ENCODE data around the gene BCO1.

DNA sequence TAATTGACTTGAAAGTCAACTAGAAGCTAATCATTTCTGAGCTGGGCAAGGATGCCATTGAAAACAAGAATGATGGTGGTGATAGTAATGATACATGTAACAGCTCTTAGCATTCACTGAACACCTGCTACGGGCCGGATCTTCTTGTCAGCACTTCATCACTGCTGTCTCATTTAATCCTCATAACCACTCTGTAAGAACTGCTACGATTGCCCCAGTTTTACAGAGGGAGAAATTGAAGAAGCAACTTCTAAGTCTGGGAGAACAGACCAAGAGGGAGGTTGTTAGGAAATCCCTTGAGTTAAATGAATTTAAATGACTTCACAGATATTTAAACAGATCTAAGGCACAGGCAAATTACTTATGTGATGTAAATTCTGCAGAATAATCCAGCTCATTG is 69.3 kb downstream of the BCO1 start:
- TF ChIP-seq CTCF (conservative IDR thresholded peaks at IDR 0.05; ENCODE audit: low read length) = no peak
- TF ChIP-seq EZH2phosphoT487 (IDR thresholded peaks at IDR 0.05; ENCODE audit: borderline replicate concordance, low read depth, low read length) = no peak
